Adrenal gland (tissue), 12 donors: ENCODE data around the gene ADAM19. TPM values are rescaled to one million over a fixed set of nuclear protein-coding genes. Genes with fewer than 3 reads are reported as not detected.

Experiments used
- DNase-seq, 7 donors: peaks; one replicate each; pipeline ENCODE4 v3.0.0-alpha.2; 2019 to 2020
- H3K27ac ChIP-seq, 5 donors: fragments of 200-600 bp; sonication (generic) in 4 of 5; 1 replicate in 3 of 5; 2 replicates in 2 of 5; pipeline versions ENCODE4 v1.5.1 to v1.8.0; 2016 to 2020; ENCODE audit warnings: mild to moderate bottlenecking in 1 of 5
- H3K27me3 ChIP-seq: fragments of 200-600 bp; 2 replicates; pipeline ENCODE4 v1.8.0; 2021
- H3K36me3 ChIP-seq, 2 donors: fragments of 200-600 bp; replicated peaks in 1 of 2; 1 replicate in 1 of 2; 2 replicates in 1 of 2; pipeline versions ENCODE4 v1.5.1 to v1.8.0; 2018 to 2022
- H3K4me1 ChIP-seq, 2 donors: fragments of 200-600 bp; replicated peaks in 1 of 2; 1 replicate in 1 of 2; 2 replicates in 1 of 2; pipeline versions ENCODE4 v1.5.1 to v1.8.0; 2018 to 2021
- H3K4me3 ChIP-seq, 4 donors: fragments of 200-600 bp; sonication (generic) in 3 of 4; one replicate each; pipeline ENCODE4 v1.5.1; 2016 to 2018
- H3K9me3 ChIP-seq, 3 donors: fragments of 200-600 bp; sonication (generic) in 1 of 3; replicated peaks in 1 of 3; 1 replicate in 2 of 3; 2 replicates in 1 of 3; pipeline versions ENCODE4 v1.5.1 to v1.8.0; 2016 to 2021
- CTCF ChIP-seq, 6 experiments: fragments of 450-650 bp in 4 of 6; fragments of 200-600 bp in 2 of 6; sonication (generic) in 1 of 6; IDR thresholded peaks; 1 replicate in 5 of 6; 2 replicates in 1 of 6; pipeline versions ENCODE4 v1.5.1 to v1.8.0; 2016 to 2021; ENCODE audit warnings: antibody characterized with exemption in 6 of 6, mild to moderate bottlenecking in 2 of 6, moderate library complexity in 1 of 6
- POLR2A ChIP-seq, 2 donors: fragments of 450-650 bp; IDR thresholded peaks; one replicate each; pipeline ENCODE4 v1.6.1; 2017; ENCODE audit warnings: antibody characterized with exemption in 2 of 2, mild to moderate bottlenecking in 2 of 2, moderate library complexity in 1 of 2
- WGBS, 4 donors: extraction: QIAGEN DNeasy Blood & Tissue Kit in 2 of 4; methylation state at CpG; one replicate each; pipeline versions ENCODE4 v1.1.5 to v1.1.7; 2013 to 2017; 5-methylcytosine and 5-hydroxymethylcytosine counted together
- intact Hi-C, 2 donors: fragments of 100-400 bp; cut with DNase I; formaldehyde crosslinking; loops; one replicate each; pipeline versions ENCODE4 v1.14.1 to v1.15.0; 2022 to 2023
- polyA plus RNA-seq, 3 donors: library from polyadenylated mRNA; stranded (reverse); fragments of 200-250 nt in 2 of 3; fragments of 350-450 nt in 1 of 3; fragmentation: Illumina TruSeq in 1 of 3; extraction: RNeasy Lipid Tissue Mini Kit (QIAGEN cat#74804) in 1 of 3; gene quantifications; one replicate each; pipeline ENCODE4 v1.2.3, GENCODE V29; 2013 to 2014
- total RNA-seq, 9 donors: library from RNA; depleted of rRNA in 4 of 9; stranded (reverse); fragments of >200 nt in 4 of 9; fragments of 120-200 nt in 1 of 9; fragmentation: NEBNext Ultra II Directional in 1 of 9; extraction: Animal tissue kit (Norgen Biotek cat#: 25700) in 1 of 9; gene quantifications; one replicate each; pipeline versions ENCODE4 v1.1.0 to v1.2.4, GENCODE V29; 2013 to 2023
- donor health status: healthy with polysubstance abuse.
- donor health status: Bipolar disorder and iron deficiency.
- donor health status: DM: yes; HTN: yes; CAD: no.
- donor health status: DM: no; HTN: no; CAD: no.
- donor health status: DM: no; HTN: no; CAD: no.
- donor health status: DM: yes; HTN: yes; CAD: no.

ADAM19 gene
- total and polyA plus RNA-seq, 12 donors: 2.2 to 15.1 (median 4.7) TPM

GRCh38 chr5:157476702-157477408 is 98.7 kb downstream of the ADAM19 start:
- peaks cover 0 to 7% of the 10 kb centered on the region in 2 donors for H3K36me3 ChIP-seq
- DNase-seq: peak; percentile 26 to 74 (median 45)
- H3K9me3 ChIP-seq: no peaks in the 10 kb centered on the region
- intact Hi-C loops: loop anchor here (5.0 to 10.0 kb wide), 2 partner anchors 135 to 152 kb away; no protein-coding TSS in a partner anchor
- no peaks in the 10 kb centered on the region for H3K4me1 ChIP-seq
- H3K4me3 ChIP-seq: no peak overlapping the region
- no peaks in the 10 kb centered on the region for H3K27me3 ChIP-seq
- WGBS, 4 donors: 61 to 62% (median 62%) methylated on average over 7 of the region's 7 CpGs
- TF ChIP-seq CTCF (IDR thresholded peaks at IDR 0.05) (peak; percentile 54 to 76 (median 69)), POLR2A (IDR thresholded peaks at IDR 0.05) (no peak)
- no peak overlapping the region for H3K27ac ChIP-seq

- Histone ChIP-seq H3K9me3 (no peaks in the 10 kb centered on the region), H3K27ac (no peak overlapping the region), H3K4me3 (no peak overlapping the region), H3K27me3 (no peaks in the 10 kb centered on the region), H3K36me3 (no peaks in the 10 kb centered on the region), H3K4me1 (no peaks in the 10 kb centered on the region)
- TF ChIP-seq CTCF (IDR thresholded peaks at IDR 0.05) (no peak), POLR2A (IDR thresholded peaks at IDR 0.05) (no peak)
- WGBS, 4 donors: 94 to 99% (median 95%) methylated on average over 3 of the region's 3 CpGs
- no peak for DNase-seq
- intact Hi-C loops: loop anchor here (5.0 to 10.0 kb wide), 2 partner anchors 133 to 151 kb away; no protein-coding TSS in a partner anchor
Observed at GRCh38 chr5:157475432-157475831, 100.1 kb downstream of the ADAM19 start.

- no peaks in the 10 kb centered on the region for H3K4me1 ChIP-seq
- H3K4me3 ChIP-seq: no peak overlapping the region
- 78 to 85% (median 79%) methylated on average over 7 of the region's 7 CpGs for WGBS, 4 donors
- H3K27me3 ChIP-seq: no peaks in the 10 kb centered on the region
- H3K9me3 ChIP-seq: no peaks in the 10 kb centered on the region
- H3K36me3 ChIP-seq: no peaks in the 10 kb centered on the region
- no peak for DNase-seq
- H3K27ac ChIP-seq: no peak overlapping the region
- intact Hi-C loops: loop anchor here in 1 of 2 donors (10.0 kb wide), 1 partner anchor 149 kb away; no protein-coding TSS in a partner anchor
- no peak for TF ChIP-seq CTCF (IDR thresholded peaks at IDR 0.05)
- no peak for TF ChIP-seq POLR2A (IDR thresholded peaks at IDR 0.05)
Observed at GRCh38 chr5:157473383-157474320, 101.9 kb downstream of the ADAM19 start.

GRCh38 chr5:157471709-157472108 is 103.9 kb downstream of the ADAM19 start:
- 90 to 100% (median 98%) methylated on average over 1 of the region's 1 CpG for WGBS, 4 donors
- no peak overlapping the region for H3K27ac ChIP-seq

More at GRCh38 chr5:157471709-157472108, 103.9 kb downstream of the ADAM19 start:
- DNase-seq: peak in 1 of 7 donors; percentile 15
- H3K27me3 ChIP-seq: no peaks in the 10 kb centered on the region
- H3K4me3 ChIP-seq: no peak overlapping the region
- no peaks in the 10 kb centered on the region for H3K4me1 ChIP-seq
- no peaks in the 10 kb centered on the region for H3K9me3 ChIP-seq
- no peak for TF ChIP-seq POLR2A (IDR thresholded peaks at IDR 0.05)
- TF ChIP-seq CTCF (IDR thresholded peaks at IDR 0.05): peak in 5 of 6 experiments; percentile 30 to 46 (median 36)
- H3K36me3 ChIP-seq: no peaks in the 10 kb centered on the region
- intact Hi-C loops: loop anchor here in 1 of 2 donors (10.0 kb wide), 1 partner anchor 147 kb away; no protein-coding TSS in a partner anchor
